HG03432 (cell line): ENCODE results near the gene BABAM2.
"Not testable (repeated sequence)": the region's sequence is repeated elsewhere in the genome, so short reads cannot be mapped to it uniquely, and the experiment has no call there.

Experiments
- ATAC-seq: cut with Tn5 transposase; IDR thresholded peaks from one replicate; pipeline ENCODE4 v1.9.1; 2021; ENCODE audit warnings: mild to moderate bottlenecking, moderate library complexity; ENCODE audit not compliant: unreplicated experiment

The BABAM2 gene

DNA sequence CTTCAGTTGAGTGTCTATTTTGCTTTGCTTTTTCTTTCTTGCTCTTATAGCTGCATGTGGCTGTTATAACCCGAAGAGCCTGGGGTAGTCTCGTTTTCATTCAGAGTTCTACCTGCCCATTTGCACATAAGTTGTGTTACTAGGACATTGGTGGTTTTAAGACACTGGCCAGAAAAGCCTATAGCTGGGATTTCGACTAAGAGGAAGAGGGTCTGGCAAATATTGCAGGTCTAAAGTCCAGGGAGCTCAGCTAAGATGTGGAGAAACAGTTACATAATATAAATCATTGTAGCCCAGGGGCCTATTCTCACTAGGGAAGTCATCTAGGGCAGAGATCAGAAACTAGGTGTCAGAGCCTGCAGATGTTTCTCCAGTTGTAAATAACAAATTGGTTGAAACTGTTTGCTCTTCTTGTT is 120.8 kb downstream of the BABAM2 start:
- no peak for ATAC-seq

DNA sequence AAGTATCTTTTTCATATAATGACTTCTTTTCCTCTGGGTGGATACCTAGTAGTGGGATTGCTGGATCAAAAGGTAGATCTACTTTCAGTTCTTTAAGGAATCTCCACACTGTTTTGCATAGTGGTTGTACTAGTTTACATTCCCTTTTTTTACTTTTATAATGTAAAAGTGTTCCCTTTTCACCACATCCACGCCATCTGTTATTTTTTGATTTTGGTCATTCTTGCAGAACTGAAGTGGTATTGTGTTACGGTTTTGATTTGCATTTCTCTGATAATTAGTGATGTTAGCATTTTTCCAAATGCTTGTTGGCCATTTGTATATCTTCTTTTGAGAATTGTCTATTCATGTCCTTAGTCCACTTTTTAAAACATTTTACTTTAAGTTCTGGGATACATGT is 127.9 kb downstream of the BABAM2 start:
- not testable (repeated sequence) for ATAC-seq

DNA sequence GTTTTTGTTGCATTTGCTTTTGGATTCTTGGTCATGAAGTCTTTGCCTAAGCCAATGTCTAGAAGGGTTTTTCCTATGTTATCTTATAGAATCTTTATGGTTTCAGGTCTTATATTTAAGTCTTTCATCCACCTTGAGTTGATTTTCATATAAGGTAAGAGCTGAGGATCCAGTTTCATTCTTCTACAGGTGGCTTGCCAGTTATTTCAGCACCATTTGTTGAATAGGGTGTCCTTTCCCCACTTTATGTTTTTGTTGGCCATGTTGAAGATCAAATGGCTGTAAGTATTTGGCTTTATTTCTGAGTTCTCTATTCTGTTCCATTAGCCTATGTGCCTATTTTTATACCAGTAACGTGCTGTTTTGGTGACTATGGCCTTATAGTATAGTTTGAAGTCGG is 129.0 kb downstream of the BABAM2 start:
- not testable (repeated sequence) for ATAC-seq

DNA sequence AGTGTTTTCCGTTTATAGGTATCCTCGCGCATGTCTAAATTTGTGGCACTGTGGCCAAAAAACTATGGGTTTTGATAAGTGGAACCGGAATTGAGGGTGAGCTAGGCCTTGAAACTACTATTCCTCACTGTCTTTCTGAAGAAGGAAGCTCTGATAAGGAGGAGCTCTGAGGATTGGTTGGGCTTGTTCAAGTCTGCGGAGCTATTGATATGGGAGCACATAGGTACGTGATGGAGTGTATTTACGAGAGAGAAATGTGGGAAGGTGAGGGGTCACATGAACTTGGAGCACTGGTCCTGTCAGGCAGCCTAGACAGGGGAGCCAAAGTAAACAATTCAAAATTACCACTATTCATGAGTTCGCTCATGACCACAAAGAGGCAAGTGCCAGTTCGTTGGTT is 131.4 kb downstream of the BABAM2 start:
- no peak for ATAC-seq

DNA sequence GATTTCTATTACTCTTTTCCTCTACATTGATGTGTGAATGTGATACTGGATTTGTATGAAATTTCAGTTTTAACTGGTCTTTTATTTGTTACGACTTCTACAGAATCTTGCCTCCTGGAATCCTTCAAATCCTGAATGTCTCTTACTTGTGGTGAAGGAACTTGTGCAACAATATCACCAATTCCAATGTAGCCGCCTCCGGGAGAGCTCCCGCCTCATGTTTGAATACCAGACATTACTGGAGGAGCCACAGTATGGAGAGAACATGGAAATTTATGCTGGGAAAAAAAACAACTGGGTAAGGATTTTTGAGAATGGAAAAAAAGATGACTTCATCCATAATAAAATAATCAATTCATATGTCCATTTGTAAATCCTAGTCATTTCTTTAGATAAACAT is 134.6 kb downstream of the BABAM2 start:
- no peak for ATAC-seq

DNA sequence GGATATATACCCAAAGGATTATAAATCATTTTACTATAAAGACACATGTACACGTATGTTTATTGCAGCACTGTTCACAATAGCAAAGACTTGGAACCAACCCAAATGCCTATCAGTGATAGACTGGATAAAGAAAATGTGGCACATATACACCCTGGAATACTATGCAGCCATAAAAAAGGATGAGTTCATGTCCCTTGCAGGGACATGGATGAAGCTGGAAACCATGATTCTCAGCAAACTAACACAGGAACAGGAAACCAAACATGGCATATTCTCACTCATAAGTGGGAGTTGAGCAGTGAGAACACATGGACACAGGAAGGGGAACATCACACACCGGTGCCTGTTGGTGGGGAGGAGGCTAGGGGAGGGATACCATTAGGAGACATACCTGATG is 135.7 kb downstream of the BABAM2 start:
- ATAC-seq: not testable (repeated sequence)

DNA sequence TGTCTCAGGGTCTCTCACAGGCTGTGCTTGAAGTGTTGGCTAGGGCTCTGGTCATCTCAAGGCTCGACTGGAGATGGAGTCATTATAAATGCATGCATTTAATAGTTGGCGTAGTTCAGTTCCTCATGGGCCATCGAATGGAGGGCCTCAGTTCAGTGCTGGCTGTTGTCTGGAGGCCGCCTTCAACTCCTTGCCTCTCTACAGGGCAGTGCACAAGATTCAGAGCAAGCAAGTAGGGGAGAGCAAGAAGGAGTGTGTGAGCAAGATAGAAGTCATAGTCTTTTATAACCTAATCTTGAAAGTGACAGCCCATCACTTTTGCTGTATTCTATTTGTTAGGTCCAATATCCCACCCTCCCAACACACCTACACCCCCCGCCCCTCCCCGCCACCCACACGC is 137.5 kb downstream of the BABAM2 start:
- ATAC-seq: no peak

DNA sequence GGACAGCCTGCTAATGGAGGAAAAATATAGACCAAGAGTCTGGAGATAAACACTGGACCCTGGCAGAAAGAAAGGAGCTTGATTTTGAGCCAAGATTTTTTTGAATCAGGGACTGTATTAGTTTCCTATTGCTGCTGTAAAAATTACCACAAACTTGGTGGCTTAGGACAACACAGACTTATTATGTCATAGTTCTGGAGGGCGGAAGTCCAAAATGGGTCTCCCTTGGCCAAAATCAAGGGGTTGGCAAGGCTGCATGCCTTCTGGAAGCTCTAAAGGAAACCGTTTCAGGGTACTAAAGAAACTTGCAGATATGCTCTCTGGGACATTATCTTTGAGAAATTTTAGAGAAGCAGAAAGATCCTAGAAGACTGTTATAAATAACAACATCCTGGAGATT is 140.1 kb downstream of the BABAM2 start:
- ATAC-seq: no peak

DNA sequence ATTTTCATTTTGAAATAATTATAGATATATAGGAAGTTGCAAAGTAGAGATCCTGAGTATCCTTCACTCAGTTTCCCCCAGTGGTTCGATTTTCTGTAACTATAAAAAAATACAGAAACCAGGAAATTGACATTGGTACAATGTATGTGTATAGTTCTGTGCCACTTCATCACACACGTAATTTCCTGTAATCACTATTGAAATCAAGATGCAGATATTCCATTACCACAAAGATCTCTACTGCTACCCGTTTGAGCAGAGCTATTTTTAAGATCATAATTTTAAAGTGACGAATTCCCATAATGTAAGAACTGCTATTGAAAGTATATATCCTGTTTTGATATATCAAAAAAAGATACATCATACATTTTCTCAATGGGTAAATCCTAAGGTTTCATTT is 142.3 kb downstream of the BABAM2 start:
- ATAC-seq: no peak

DNA sequence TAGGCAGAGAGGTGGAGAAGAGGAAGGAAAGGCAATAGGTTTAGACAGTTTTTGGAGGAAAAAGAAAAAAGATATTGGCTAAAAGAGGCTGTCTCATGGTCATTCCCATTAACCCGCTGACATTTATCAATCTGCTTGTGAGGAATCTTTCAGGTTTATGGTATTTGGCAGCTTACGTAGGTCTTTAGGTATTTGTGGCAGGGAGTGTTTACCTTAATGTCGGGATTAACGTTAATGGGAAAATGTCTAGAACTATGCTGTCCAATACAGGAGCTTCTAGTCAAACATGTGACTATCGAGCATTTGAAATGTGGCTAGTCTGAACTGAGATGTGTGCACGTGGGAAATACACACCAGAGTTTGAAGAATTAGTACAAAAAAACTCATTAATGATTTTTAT is 144.2 kb downstream of the BABAM2 start:
- no peak for ATAC-seq

DNA sequence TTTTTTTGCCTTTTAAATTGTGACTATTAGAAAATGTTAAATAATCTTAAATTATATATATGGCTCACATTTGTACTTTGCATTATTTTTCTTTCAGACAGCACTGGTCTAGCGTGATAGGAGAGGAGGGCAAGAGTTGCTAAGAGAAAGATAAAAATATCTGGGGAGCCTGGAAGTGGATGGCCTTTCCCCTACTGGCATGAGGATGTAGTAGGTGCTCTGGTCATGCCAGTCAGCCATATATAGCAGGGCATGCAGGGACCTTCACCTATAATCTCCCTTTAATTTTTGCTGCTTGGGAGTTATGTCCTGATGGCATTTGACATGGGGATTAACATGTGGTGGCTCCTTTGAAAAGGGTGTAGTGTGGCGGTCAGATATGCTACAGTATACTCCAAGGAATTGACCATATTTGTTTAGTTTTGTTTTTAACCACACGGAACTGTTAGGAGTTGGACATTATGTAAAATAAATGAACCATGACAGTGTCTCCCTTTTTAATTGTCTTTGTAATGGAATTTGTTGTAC is 144.7 kb downstream of the BABAM2 start:
- no peak for ATAC-seq

DNA sequence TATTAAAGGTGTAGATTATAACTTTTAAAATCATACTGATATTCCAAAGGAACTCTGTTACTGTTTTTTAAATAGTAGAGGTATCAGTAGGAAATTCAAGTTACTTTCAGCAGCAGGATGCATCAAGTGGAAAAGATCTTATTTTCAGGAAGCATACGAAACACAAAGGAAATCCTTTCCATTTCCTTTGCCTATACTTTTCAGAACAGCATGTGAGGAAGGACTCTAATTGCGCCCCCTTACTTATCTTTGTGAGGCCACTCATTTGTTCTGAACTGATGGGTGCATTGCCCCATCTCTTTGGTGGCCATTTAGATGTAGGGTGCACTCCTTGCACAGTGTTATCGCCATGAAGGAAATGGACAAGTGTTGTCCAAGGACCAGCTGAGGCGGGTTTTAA is 145.3 kb downstream of the BABAM2 start:
- no peak for ATAC-seq

DNA sequence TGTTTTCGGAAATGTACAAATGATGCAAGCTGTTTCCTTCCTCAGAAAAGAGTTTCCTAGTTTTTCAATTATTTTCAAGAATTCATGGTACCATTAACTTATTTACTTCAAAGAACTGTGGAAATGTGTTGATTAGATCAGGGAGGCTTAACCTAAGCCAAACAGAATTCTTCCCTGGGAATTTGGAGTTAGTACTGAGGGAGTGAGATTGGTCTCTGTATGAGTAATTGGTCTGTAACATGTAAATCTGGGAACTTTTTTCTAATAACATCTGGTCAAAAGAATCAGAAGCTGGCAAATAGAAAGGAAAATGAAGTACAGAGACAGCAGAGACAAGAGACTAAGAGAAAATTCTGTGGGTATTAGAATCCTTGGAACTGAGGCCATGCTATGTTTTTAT is 145.8 kb downstream of the BABAM2 start:
- no peak for ATAC-seq

DNA sequence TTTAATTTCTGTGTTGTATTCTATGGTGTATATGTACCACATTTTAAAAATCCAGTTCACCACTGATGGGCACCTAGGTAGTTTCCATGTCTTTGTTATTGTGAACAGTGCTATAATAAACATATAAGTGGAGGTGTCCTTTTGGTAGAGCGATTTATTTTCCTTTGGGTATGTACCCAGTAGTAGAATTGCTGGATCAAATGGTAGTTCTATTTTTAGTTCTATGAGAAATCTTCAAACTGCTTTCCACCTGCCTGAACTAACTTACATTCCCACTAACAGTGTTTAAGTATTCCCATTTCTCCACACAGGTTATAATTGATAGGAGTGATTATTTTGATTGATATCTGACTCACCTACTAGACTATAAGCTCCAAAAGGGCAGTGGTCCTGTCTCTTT is 148.2 kb downstream of the BABAM2 start:
- no peak for ATAC-seq

DNA sequence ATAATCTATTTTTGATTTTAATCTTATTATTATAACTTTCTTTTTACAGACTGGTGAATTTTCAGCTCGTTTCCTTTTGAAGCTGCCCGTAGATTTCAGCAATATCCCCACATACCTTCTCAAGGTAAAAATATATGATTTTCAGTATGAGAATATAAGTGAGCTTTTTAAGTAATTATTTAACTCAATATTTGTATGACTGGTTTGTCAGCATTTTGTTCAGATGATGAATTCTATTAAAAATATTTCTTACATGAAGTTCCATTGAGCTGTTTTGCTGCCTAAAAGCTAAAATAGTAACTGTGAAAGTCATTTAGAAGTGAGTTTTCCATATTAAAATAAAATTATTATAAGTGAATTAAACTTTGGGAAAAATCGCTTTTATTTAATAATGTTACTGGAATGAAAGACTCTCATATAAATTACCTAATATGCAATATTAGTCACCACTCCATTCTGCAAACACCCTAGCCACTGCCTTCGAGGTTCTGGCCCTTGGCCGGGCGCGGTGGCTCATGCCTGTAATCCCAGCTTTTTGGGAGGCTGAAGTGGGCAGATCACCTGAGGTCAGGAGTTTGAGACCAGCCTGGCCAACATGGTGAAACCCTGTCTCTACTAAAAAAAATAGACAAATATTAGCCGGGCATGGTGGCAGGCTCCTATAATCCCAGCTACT is 155.3 kb downstream of the BABAM2 start:
- ATAC-seq: no peak

DNA sequence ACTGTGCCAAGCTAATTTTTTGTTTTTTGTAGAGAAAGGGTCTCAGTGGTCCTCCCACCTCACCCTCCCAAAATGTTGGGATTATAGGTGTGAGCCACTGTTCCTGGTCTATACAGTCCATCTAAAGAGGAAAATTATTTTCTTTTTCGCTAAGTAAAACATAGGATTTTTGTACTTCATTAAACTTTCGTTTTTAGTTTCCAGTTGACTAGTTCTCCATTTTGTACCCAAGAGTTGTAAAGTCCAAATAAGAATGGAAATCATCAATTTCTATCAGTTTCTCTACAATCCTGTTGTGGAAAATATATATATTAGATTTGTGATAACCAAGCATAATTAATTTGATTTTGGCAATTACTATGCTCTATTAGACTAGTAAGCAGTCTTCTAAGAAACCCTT is 156.4 kb downstream of the BABAM2 start:
- ATAC-seq: no peak

DNA sequence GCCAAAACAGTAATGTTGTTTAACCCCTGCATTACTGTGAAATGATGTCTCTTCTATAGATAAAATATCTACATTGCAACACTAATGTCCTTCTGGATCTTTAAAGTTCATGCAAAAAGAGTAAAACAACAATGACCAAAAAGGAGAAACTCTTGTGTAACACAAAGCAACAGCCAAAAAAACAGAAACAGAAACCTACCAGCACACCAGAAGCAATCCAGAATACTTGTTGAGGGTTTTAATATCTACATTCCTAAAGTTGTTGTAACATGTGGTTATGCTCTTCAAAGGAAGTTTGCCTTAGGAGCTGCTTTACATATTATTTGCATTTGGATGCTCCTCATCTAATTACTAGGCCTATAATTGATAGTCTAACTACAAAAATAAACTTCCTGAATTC is 157.2 kb downstream of the BABAM2 start:
- no peak for ATAC-seq

DNA sequence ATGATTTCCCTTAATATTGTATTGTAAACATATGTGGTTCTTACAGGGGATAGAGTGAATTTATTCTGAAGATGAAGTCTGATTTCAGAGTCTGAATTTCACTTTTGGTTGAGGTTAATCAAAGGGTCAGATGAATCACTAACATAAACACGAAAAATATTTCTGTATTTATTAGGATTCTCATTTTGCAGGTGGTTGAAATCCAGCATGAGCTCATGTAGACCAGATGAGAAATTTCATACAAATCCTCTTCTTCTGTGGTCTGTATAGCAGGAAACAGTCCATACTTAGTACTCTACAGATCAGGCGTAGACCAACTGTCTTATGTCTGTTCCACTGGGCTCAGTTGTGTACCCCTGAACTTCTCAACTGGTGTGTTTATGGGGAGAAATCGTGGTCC is 157.8 kb downstream of the BABAM2 start:
- ATAC-seq: no peak

DNA sequence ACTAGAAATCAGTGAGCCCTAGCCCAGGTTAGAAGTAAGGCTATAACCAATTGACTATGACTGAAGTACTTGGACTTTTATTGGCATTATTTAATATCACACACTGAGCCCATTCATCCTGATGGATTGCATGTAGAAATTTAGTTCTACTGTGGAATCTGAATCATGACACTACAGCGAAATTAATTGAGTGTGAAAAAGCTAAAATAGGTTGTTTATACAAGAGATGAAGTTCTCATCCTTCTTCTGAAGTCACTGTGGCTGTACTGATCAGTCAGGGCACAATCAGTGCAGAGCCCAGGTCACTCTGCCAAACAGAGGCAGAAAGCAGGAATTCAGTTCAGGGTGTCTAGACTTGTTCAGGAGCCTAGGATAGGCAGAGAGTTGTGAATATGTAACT is 158.9 kb downstream of the BABAM2 start:
- ATAC-seq: no peak

DNA sequence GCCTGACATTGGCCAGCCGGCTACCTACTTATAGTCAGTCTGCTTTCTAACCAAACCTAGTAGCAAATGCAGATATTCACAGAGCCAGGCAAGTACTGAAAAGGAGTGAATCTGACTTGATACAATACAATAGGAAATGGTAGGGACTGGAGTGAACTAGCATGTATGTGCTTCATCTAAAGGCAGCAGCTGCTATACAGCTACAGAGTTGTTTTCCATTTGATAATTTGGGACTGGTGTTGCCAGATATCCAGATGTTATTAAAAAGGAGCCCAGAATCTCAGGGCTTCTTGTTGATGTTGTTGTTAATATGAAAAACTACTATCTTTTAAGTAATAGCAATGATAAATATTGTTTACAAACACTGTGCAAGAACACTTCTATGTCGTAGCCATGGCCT is 159.4 kb downstream of the BABAM2 start:
- no peak for ATAC-seq

DNA sequence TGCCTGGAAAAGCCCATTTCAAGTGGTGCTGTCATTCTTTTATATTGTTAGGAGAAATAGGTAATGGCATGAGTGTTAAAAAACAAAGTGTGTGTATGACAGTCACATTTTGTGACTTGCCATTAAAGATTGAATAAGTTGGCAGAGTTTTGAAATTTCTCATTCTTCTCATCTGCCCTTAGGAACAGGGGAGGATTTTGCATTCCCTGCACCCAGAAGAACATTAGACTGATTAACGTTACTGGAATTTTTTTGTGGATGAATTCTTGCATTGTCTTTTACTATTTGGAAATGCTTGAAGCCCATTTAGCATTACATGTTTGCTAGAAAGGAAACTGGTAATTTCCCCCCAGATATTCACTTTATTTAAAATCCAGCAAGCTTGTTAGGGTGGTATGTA is 162.2 kb downstream of the BABAM2 start:
- no peak for ATAC-seq

DNA sequence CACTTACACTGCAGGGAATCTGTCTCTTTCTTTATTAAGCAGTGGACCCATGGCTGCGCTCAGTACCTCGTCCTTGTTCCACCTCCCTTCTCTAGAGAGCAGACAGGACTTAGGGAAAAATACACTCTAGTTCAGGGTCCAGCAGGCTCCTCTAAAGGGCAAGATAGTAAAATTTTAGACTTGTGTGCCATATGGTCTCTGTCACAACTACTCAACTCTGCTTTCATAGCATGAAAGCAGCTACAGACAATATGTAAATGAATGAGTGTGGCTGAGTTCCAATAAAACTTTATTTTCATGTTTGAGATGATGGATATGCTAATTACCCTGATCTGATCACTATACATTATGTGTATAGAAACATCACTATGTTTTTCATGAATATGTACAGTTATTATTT is 163.1 kb downstream of the BABAM2 start:
- ATAC-seq: no peak

DNA sequence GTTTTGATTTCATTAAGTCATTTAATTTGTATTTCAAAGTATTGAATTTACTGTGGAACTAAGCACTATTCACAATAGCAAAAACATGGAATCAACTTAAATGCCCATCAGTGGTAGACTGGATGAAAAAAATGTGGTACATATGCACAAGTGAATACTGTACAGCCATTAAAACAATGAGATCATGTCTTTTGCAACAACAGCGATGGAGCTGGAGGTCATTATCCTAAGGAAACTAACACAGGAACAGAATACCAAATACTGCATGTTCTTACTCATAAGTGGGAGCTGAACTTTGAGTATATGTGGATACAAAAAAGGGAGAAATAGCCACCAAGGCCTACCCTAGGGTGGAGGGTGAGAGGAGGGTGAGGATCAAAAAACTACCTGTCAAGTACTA is 164.4 kb downstream of the BABAM2 start:
- ATAC-seq: no peak
